ENCODE measurements around the gene SEMA4F. TPM values are rescaled to one million over a fixed set of nuclear protein-coding genes. Genes with fewer than 3 reads are reported as not detected.

The SEMA4F gene
- total and polyA plus RNA-seq, 3 experiments from 2014 or later, result 7.8 to 8.5 (median 8.3) TPM

DNA sequence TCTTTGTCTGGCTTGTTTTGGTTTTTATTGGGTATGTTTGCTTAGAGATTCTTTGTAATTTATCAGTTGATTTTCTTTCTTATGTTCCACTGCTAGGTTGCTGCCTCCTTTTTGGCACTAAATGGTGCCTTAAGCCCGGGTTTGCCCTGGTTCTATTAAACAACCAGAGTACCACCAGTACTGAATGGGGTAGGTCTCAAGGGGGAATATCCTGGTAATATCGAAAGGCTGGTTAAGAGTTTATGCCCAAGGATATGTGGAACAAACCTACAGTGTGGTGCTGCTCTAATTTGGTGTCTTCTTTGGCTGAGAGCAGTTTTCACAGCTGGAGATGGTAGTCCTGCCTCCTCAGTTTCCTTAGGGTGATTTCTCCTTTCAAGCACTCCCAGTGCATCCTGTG lies 76.5 kb downstream of the SEMA4F start:
- H3K4me3 Mint-ChIP-seq, result no peak overlapping the region
- H3K27me3 Mint-ChIP-seq, result peaks cover 22 to 58% of the 10 kb centered on the region in 2 donors
- H3K36me3 Mint-ChIP-seq, result peaks cover 0 to 2% (median 0%) of the 10 kb centered on the region in 3 donors
- CTCF ChIA-PET, result interaction anchor here (1.7 kb wide), 1 partner anchor 15 kb away, joined by 5 read pairs; no protein-coding TSS in a partner anchor
- H3K4me1 ChIP-seq (ENCODE audit: insufficient read depth, low read length), result no peaks in the 10 kb centered on the region
- H3K27ac Mint-ChIP-seq, result no peak overlapping the region
- H3K36me3 ChIP-seq (ENCODE audit: insufficient read depth, low read length), result no peaks in the 10 kb centered on the region
- H3K9me3 Mint-ChIP-seq, result peaks cover 0 to 12% (median 5%) of the 10 kb centered on the region in 5 donors
- no peak overlapping the region for H3K4me3 ChIP-seq (ENCODE audit: low read length)
- no peak overlapping the region for H3K27ac ChIP-seq (ENCODE audit: low read depth, low read length)
- H3K27me3 ChIP-seq (ENCODE audit: insufficient read depth, low read length, poor library complexity, severe bottlenecking), result no peaks in the 10 kb centered on the region
- no peaks in the 10 kb centered on the region for H3K4me1 Mint-ChIP-seq
- POLR2A ChIA-PET, result no interaction called here
- H3K9me3 ChIP-seq (ENCODE audit: low read length), result no peaks in the 10 kb centered on the region
- no peak for DNase-seq

Other genes with a start within 250 kb of the SEMA4F start
- gene C2orf81, start 232.6 kb upstream of the SEMA4F start, total RNA-seq, result 1 to 10 TPM; 2.7 to 3.2 TPM
- 2.6 TPM for gene C2orf81, start 232.6 kb upstream of the SEMA4F start, polyA plus RNA-seq
- gene WDR54, start 232.5 kb upstream of the SEMA4F start, total RNA-seq, result 10 to 100 TPM; 75.5 to 86.6 TPM
- 55.5 TPM for gene WDR54, start 232.5 kb upstream of the SEMA4F start, polyA plus RNA-seq
- 1 to 10 TPM; 1.1 to 1.4 TPM for gene RTKN, start 212.3 kb upstream of the SEMA4F start, total RNA-seq
- gene RTKN, start 212.3 kb upstream of the SEMA4F start, polyA plus RNA-seq, result 1.2 TPM
- 10 to 100 TPM; 44.1 to 44.3 TPM for gene INO80B, start 199.2 kb upstream of the SEMA4F start, total RNA-seq
- gene INO80B, start 199.2 kb upstream of the SEMA4F start, polyA plus RNA-seq, result 7.6 TPM
- 10 to 100 TPM; 31.2 to 31.6 TPM for gene WBP1, start 195.8 kb upstream of the SEMA4F start, total RNA-seq
- 37.0 TPM for gene WBP1, start 195.8 kb upstream of the SEMA4F start, polyA plus RNA-seq
- gene MOGS, start 188.9 kb upstream of the SEMA4F start, total RNA-seq, result 10 to 100 TPM; 82.4 to 88.0 TPM
- 48.5 TPM for gene MOGS, start 188.9 kb upstream of the SEMA4F start, polyA plus RNA-seq
- gene MRPL53, start 181.6 kb upstream of the SEMA4F start, total RNA-seq, result 100 to 1,000 TPM; 115 to 118 TPM
- gene MRPL53, start 181.6 kb upstream of the SEMA4F start, polyA plus RNA-seq, result 108 TPM
- 10 to 100 TPM; 20.3 to 22.8 TPM for gene CCDC142, start 171.2 kb upstream of the SEMA4F start, total RNA-seq
- gene CCDC142, start 171.2 kb upstream of the SEMA4F start, polyA plus RNA-seq, result 9.7 TPM
- gene TTC31, start 171.2 kb upstream of the SEMA4F start, total RNA-seq, result 10 to 100 TPM; 26.4 to 28.0 TPM
- gene TTC31, start 171.2 kb upstream of the SEMA4F start, polyA plus RNA-seq, result 20.5 TPM
- gene LBX2, start 154.6 kb upstream of the SEMA4F start, total RNA-seq, result under 1 TPM; 0.38 to 0.94 TPM
- not detected for gene LBX2, start 154.6 kb upstream of the SEMA4F start, polyA plus RNA-seq
- gene PCGF1, start 146.6 kb upstream of the SEMA4F start, total RNA-seq, result 10 to 100 TPM; 29.6 to 38.7 TPM
- 17.2 TPM for gene PCGF1, start 146.6 kb upstream of the SEMA4F start, polyA plus RNA-seq
- gene TLX2, start 139.8 kb upstream of the SEMA4F start, total RNA-seq, result under 1 TPM; 0.37 to 0.60 TPM
- gene TLX2, start 139.8 kb upstream of the SEMA4F start, polyA plus RNA-seq, result not detected
- under 1 TPM; 0.51 to 0.83 TPM for gene DQX1, start 128.0 kb upstream of the SEMA4F start, total RNA-seq
- gene DQX1, start 128.0 kb upstream of the SEMA4F start, polyA plus RNA-seq, result not detected
- 100 to 1,000 TPM; 219 to 225 TPM for gene AUP1, start 124.5 kb upstream of the SEMA4F start, total RNA-seq
- 95.8 TPM for gene AUP1, start 124.5 kb upstream of the SEMA4F start, polyA plus RNA-seq
- 10 to 100 TPM; 81.0 to 82.1 TPM for gene HTRA2, start 124.3 kb upstream of the SEMA4F start, total RNA-seq
- 26.0 TPM for gene HTRA2, start 124.3 kb upstream of the SEMA4F start, polyA plus RNA-seq
- gene LOXL3, start 100.3 kb upstream of the SEMA4F start, total RNA-seq, result 1 to 10 TPM in 1 of 2 experiments, under 1 TPM in 1; 0.77 to 1.2 TPM
- 0.08 TPM for gene LOXL3, start 100.3 kb upstream of the SEMA4F start, polyA plus RNA-seq
- 10 to 100 TPM; 24.4 to 25.2 TPM for gene DOK1, start 99.5 kb upstream of the SEMA4F start, total RNA-seq
- gene DOK1, start 99.5 kb upstream of the SEMA4F start, polyA plus RNA-seq, result 24.0 TPM
- gene M1AP, start 5.9 kb upstream of the SEMA4F start, total RNA-seq, result not detected
- 0.39 TPM for gene M1AP, start 5.9 kb upstream of the SEMA4F start, polyA plus RNA-seq
- gene HK2, start 179.9 kb downstream of the SEMA4F start, total RNA-seq, result 10 to 100 TPM; 54.5 to 57.0 TPM
- 1.8 TPM for gene HK2, start 179.9 kb downstream of the SEMA4F start, polyA plus RNA-seq